Breast epithelium (tissue), 3 donors: Measurements from ENCODE around the gene PLPP3.

Source experiments
- POLR2A ChIP-seq: fragments of 450-650 bp; IDR thresholded peaks from one replicate; pipeline ENCODE4 v1.6.1; 2016; ENCODE audit warnings: antibody characterized with exemption, mild to moderate bottlenecking, moderate library complexity
- POLR2AphosphoS5 ChIP-seq, 3 donors: sonication (generic); formaldehyde crosslinking; IDR thresholded peaks; one replicate each; pipeline ENCODE4 v1.6.1; 2017; ENCODE audit warnings: antibody characterized with exemption in 3 of 3
- TF ChIP-seq, protein P1 (sequence below), 3 donors: fragments of 450-650 bp; IDR thresholded peaks; one replicate each; pipeline ENCODE4 v1.5.1; 2016 to 2017; ENCODE audit warnings: antibody characterized with exemption in 3 of 3, mild to moderate bottlenecking in 3 of 3, moderate library complexity in 3 of 3

GRCh38 chr1:56466538-56466937, 112.8 kb downstream of the PLPP3 start:
- TF ChIP-seq, protein P1, sequence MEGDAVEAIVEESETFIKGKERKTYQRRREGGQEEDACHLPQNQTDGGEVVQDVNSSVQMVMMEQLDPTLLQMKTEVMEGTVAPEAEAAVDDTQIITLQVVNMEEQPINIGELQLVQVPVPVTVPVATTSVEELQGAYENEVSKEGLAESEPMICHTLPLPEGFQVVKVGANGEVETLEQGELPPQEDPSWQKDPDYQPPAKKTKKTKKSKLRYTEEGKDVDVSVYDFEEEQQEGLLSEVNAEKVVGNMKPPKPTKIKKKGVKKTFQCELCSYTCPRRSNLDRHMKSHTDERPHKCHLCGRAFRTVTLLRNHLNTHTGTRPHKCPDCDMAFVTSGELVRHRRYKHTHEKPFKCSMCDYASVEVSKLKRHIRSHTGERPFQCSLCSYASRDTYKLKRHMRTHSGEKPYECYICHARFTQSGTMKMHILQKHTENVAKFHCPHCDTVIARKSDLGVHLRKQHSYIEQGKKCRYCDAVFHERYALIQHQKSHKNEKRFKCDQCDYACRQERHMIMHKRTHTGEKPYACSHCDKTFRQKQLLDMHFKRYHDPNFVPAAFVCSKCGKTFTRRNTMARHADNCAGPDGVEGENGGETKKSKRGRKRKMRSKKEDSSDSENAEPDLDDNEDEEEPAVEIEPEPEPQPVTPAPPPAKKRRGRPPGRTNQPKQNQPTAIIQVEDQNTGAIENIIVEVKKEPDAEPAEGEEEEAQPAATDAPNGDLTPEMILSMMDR (IDR thresholded peaks at IDR 0.05), result no peak
- TF ChIP-seq POLR2A (no peak), POLR2AphosphoS5 (IDR thresholded peaks at IDR 0.05) (no peak)
